SK-N-SH (cell line): ENCODE data around the gene TEPSIN. TPM values are rescaled to one million over a fixed set of nuclear protein-coding genes. Genes with fewer than 3 reads are reported as not detected.

Experiments
- CTCF ChIA-PET: fragments of 300-600, 350-600 bp; formaldehyde crosslinking; extraction: SDS; loops from one replicate; lab custom pipeline; 2021; lab: Yijun Ruan, JAX
- POLR2A ChIA-PET: fragments of 350-600 bp; sonication (Branson Sonifier 250); formaldehyde crosslinking; extraction: SDS; loops from one replicate; lab custom pipeline; 2020; ENCODE audit warnings: antibody characterized with exemption, inconsistent platforms; lab: Yijun Ruan, JAX
- DNase-seq: peaks from one replicate; pipeline ENCODE4 v3.0.0; 2012
- H2AFZ ChIP-seq: fragments of 200-600 bp; sonication (generic); 2 replicates; pipeline ENCODE4 v1.8.1; 2016; ENCODE audit warnings: antibody characterized with exemption, mild to moderate bottlenecking, low read depth
- H3F3A ChIP-seq: fragments of 200-600 bp; sonication (generic); replicated peaks from 2 replicates; pipeline ENCODE3; 2016; ENCODE audit warnings: antibody characterized with exemption, mild to moderate bottlenecking; ENCODE audit not compliant: insufficient read depth
- H3K27ac ChIP-seq, 2 experiments: fragments of 200-500 bp in 1 of 2; fragments of 200-600 bp in 1 of 2; sonication (Bioruptor generic) in 1 of 2; sonication (generic), shearing (Covaris generic) in 1 of 2; 2 replicates each; pipeline versions ENCODE4 v1.5.1 to v1.6.1; 2014 to 2016; ENCODE audit warnings: low read depth in 2 of 2, inconsistent platforms in 1 of 2, low read length in 1 of 2, mild to moderate bottlenecking in 1 of 2, mixed read lengths in 1 of 2
- H3K27me3 ChIP-seq: fragments of 200-600 bp; sonication (generic), shearing (Covaris generic); 2 replicates; pipeline ENCODE4 v1.6.1; 2016; ENCODE audit warnings: mixed run types; ENCODE audit not compliant: insufficient read depth
- H3K36me3 ChIP-seq, 2 experiments: fragments of 200-500 bp in 1 of 2; fragments of 200-600 bp in 1 of 2; sonication (Bioruptor generic) in 1 of 2; sonication (generic) in 1 of 2; replicated peaks in 1 of 2; 2 replicates each; pipeline versions ENCODE3 to v1.5.1; 2014 to 2016; ENCODE audit warnings: low read length in 1 of 2, mild to moderate bottlenecking in 1 of 2; ENCODE audit not compliant: insufficient read depth in 2 of 2, control insufficient read depth in 1 of 2
- H3K4me1 ChIP-seq, 2 experiments: fragments of 200-500 bp in 1 of 2; fragments of 200-600 bp in 1 of 2; sonication (Bioruptor generic) in 1 of 2; sonication (generic), shearing (Covaris generic) in 1 of 2; 2 replicates each; pipeline versions ENCODE4 v1.5.1 to v1.6.1; 2014 to 2016; ENCODE audit warnings: low read depth in 1 of 2, low read length in 1 of 2, mixed run types in 1 of 2; ENCODE audit not compliant: insufficient read depth in 2 of 2, control insufficient read depth in 1 of 2
- H3K4me2 ChIP-seq: fragments of 200-600 bp; sonication (generic), shearing (Covaris generic); 2 replicates; pipeline ENCODE4 v1.6.1; 2017; ENCODE audit warnings: mixed run types
- H3K4me3 ChIP-seq, 2 experiments: fragments of 200-500 bp in 1 of 2; fragments of 200-600 bp in 1 of 2; sonication (Bioruptor generic) in 1 of 2; sonication (generic), shearing (Covaris generic) in 1 of 2; 2 replicates each; pipeline versions ENCODE4 v1.5.1 to v1.8.1; 2014 to 2016; ENCODE audit warnings: low read depth in 2 of 2, inconsistent platforms in 1 of 2, low read length in 1 of 2, mild to moderate bottlenecking in 1 of 2, mixed read lengths in 1 of 2, moderate library complexity in 1 of 2
- H3K79me2 ChIP-seq: fragments of 200-600 bp; sonication (generic); 2 replicates; pipeline ENCODE4 v1.8.1; 2017; ENCODE audit warnings: mild to moderate bottlenecking; ENCODE audit not compliant: insufficient read depth
- H3K9ac ChIP-seq: fragments of 200-600 bp; sonication (generic); 2 replicates; pipeline ENCODE4 v1.6.1; 2017; ENCODE audit warnings: mixed run types
- H3K9me2 ChIP-seq: fragments of 200-600 bp; sonication (generic); 2 replicates; pipeline ENCODE4 v1.6.1; 2017; ENCODE audit warnings: mixed run types
- H3K9me3 ChIP-seq: fragments of 200-600 bp; sonication (generic); 2 replicates; pipeline ENCODE4 v1.6.1; 2017; ENCODE audit warnings: mixed run types, mild to moderate bottlenecking, moderate library complexity
- H4K20me1 ChIP-seq: fragments of 200-600 bp; sonication (generic); 2 replicates; pipeline ENCODE4 v1.6.1; 2017; ENCODE audit warnings: mild to moderate bottlenecking, mixed run types; ENCODE audit not compliant: insufficient read depth
- EP300 ChIP-seq, 2 experiments: IDR thresholded peaks; 2 replicates each; pipeline versions ENCODE4 v1.4.0 to v1.6.1; 2012; ENCODE audit warnings: borderline replicate concordance in 1 of 2, low read depth in 1 of 2, low read length in 1 of 2
- FOSL2 ChIP-seq: IDR thresholded peaks from 2 replicates; pipeline ENCODE4 v1.4.0; 2012; ENCODE audit warnings: low read depth, mild to moderate bottlenecking, moderate library complexity, borderline replicate concordance
- JUND ChIP-seq: IDR thresholded peaks from 2 replicates; pipeline ENCODE4 v1.4.0; 2012
- MEF2A ChIP-seq: IDR thresholded peaks from 2 replicates; pipeline ENCODE4 v1.4.0; 2012; ENCODE audit warnings: low read depth, borderline replicate concordance
- MXI1 ChIP-seq: IDR thresholded peaks from 2 replicates; pipeline ENCODE4 v1.6.1; 2012; ENCODE audit warnings: mild to moderate bottlenecking, low read depth, low read length, improper control_type of control experiment
- NRF1 ChIP-seq: IDR thresholded peaks from 2 replicates; pipeline ENCODE4 v1.6.1; 2012; ENCODE audit warnings: low read depth, mild to moderate bottlenecking, low read length
- PBX3 ChIP-seq: IDR thresholded peaks from 2 replicates; pipeline ENCODE4; 2012
- RFX5 ChIP-seq: IDR thresholded peaks from 2 replicates; pipeline ENCODE4 v1.6.1; 2012; ENCODE audit warnings: mild to moderate bottlenecking, improper control_type of control experiment, low read length
- RXRA ChIP-seq: IDR thresholded peaks from 2 replicates; pipeline ENCODE4 v1.4.0; 2012; ENCODE audit warnings: low read depth, mild to moderate bottlenecking, borderline replicate concordance
- SMC3 ChIP-seq: IDR thresholded peaks from 2 replicates; pipeline ENCODE4 v1.6.1; 2012; ENCODE audit warnings: low read depth, low read length, improper control_type of control experiment
- TEAD4 ChIP-seq: IDR thresholded peaks from 2 replicates; pipeline ENCODE4 v1.4.0; 2012; ENCODE audit warnings: mild to moderate bottlenecking, borderline replicate concordance; ENCODE audit not compliant: insufficient read depth
- WGBS: methylation state at CpG from one replicate; pipeline ENCODE4 v1.1.6; 2017; ENCODE audit warnings: low lambda C conversion rate; 5-methylcytosine and 5-hydroxymethylcytosine counted together
- polyA plus RNA-seq, 3 experiments: library from polyadenylated mRNA; depleted of rRNA; stranded (reverse); fragments of >200 nt; gene quantifications; 2 replicates each; pipeline ENCODE4 v1.2.3, GENCODE V29; 2012
- TF ChIP-seq, protein P1 (sequence below): IDR thresholded peaks from 2 replicates; pipeline ENCODE4 v1.4.0; 2012; ENCODE audit warnings: low read depth, borderline replicate concordance
- TF ChIP-seq, protein P2 (sequence below): IDR thresholded peaks from 2 replicates; pipeline ENCODE4 v1.4.0; 2012; ENCODE audit warnings: low read depth

TEPSIN gene
- polyA plus RNA-seq, 1 of the 3 experiments (the other 2 are of a cell fraction), result 35.3 TPM

DNA sequence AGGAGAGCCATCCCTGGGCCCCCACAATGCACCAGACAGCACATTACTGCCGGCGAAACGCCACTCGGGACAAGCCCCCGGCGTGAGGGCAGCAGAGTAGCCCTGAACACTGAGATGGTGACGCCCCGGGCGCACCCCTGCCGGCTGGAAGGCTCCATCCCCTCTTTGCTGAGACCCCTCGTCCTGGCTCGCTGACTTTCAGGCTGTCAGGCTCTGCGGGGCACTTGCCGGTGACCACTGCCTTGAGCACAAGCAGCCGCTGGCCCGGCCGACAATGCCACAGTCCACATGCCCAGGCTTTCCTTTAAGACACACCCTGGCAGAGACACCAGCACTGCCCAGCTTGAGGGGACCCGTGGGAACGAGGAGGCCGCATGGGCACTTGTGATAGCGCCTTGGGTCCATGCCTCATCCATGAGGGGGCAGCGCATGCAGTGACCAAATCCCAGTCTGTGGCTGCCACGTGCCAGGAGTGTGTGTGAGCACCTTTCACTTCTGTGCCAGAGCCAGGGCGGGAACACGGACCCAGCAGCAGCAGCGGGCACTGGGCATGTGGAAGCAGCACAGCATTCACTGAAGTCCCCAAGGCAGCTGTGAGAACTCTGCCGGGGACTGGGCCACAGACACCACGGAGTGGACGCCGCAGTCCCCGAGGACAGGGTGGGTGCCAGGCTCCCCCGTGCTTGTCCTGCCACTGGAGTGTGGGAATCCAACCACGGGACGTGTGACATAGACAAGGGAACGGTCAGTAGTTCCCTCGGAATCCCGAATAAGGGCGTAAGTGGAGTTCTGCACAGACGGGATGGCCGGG lies 24.7 kb upstream of the TEPSIN start:
- H2AFZ ChIP-seq, result no peak overlapping the region
- H3K36me3 ChIP-seq, result peaks cover 41 to 81% of the 10 kb centered on the region in 2 experiments
- DNase-seq, result no peak
- 96% methylated on average over 30 of the region's 40 CpGs for WGBS
- ChIA-PET CTCF (interaction anchor here (0.7 to 1.8 kb wide), 4 partner anchors 10 to 220 kb away, joined by 3 to 6 read pairs (median 3); no protein-coding TSS in a partner anchor), POLR2A (no interaction called here)
- no peaks in the 10 kb centered on the region for H4K20me1 ChIP-seq
- H3K9me2 ChIP-seq, result no peaks in the 10 kb centered on the region
- peaks cover 3% of the 10 kb centered on the region for H3F3A ChIP-seq
- H3K79me2 ChIP-seq, result no peaks in the 10 kb centered on the region
- no peak overlapping the region for H3K27ac ChIP-seq
- no peaks in the 10 kb centered on the region for H3K27me3 ChIP-seq
- peaks cover 0 to 6% of the 10 kb centered on the region in 2 experiments; a peak in 1 of 4 replicates for H3K4me1 ChIP-seq
- TF ChIP-seq PBX3 (no peak), EP300 (IDR thresholded peaks at IDR 0.05; ENCODE audit: borderline replicate concordance in 1 of 2, low read depth in 1 of 2, low read length in 1 of 2) (no peak), RFX5 (no peak), JUND (no peak), NRF1 (no peak), MXI1 (no peak), TEAD4 (no peak), RXRA (no peak)
- no peak overlapping the region for H3K4me3 ChIP-seq
- H3K4me2 ChIP-seq, result no peak overlapping the region
- no peaks in the 10 kb centered on the region for H3K9me3 ChIP-seq
- no peak overlapping the region for H3K9ac ChIP-seq

GRCh38 chr17:81261582-81262336 lies 22.9 kb upstream of the TEPSIN start:
- Histone ChIP-seq H3K4me2 (no peak overlapping the region), H3K9me2 (no peaks in the 10 kb centered on the region), H3K4me3 (no peak overlapping the region), H3K27ac (no peak overlapping the region), H3K36me3 (peaks cover 31 to 83% of the 10 kb centered on the region in 2 experiments), H3K4me1 (peaks cover 0 to 15% of the 10 kb centered on the region in 2 experiments; a peak in 1 of 4 replicates), H4K20me1 (peaks cover 10% of the 10 kb centered on the region; the same call in 1 of the 2 replicates), H3K9me3 (no peaks in the 10 kb centered on the region), H3K9ac (no peak overlapping the region)
- POLR2A ChIA-PET, result no interaction called here
- 92% methylated on average over 33 of the region's 36 CpGs for WGBS
- TF ChIP-seq, protein P1, sequence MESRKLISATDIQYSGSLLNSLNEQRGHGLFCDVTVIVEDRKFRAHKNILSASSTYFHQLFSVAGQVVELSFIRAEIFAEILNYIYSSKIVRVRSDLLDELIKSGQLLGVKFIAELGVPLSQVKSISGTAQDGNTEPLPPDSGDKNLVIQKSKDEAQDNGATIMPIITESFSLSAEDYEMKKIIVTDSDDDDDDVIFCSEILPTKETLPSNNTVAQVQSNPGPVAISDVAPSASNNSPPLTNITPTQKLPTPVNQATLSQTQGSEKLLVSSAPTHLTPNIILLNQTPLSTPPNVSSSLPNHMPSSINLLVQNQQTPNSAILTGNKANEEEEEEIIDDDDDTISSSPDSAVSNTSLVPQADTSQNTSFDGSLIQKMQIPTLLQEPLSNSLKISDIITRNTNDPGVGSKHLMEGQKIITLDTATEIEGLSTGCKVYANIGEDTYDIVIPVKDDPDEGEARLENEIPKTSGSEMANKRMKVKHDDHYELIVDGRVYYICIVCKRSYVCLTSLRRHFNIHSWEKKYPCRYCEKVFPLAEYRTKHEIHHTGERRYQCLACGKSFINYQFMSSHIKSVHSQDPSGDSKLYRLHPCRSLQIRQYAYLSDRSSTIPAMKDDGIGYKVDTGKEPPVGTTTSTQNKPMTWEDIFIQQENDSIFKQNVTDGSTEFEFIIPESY, result no peak
- no peak for TF ChIP-seq SMC3
- no peak for TF ChIP-seq FOSL2
- TF ChIP-seq JUND, result no peak
- TF ChIP-seq NRF1, result no peak
- TF ChIP-seq, protein P2, sequence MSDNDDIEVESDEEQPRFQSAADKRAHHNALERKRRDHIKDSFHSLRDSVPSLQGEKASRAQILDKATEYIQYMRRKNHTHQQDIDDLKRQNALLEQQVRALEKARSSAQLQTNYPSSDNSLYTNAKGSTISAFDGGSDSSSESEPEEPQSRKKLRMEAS, result no peak
- TF ChIP-seq TEAD4, result no peak
- TF ChIP-seq MEF2A, result no peak
- TF ChIP-seq, all 33 proteins: peak for 0
- no peaks in the 10 kb centered on the region for H3K27me3 ChIP-seq
- H2AFZ ChIP-seq, result no peak overlapping the region
- DNase-seq, result no peak
- H3K79me2 ChIP-seq, result no peaks in the 10 kb centered on the region
- CTCF ChIA-PET, result interaction anchor here (0.8 to 1.8 kb wide), 5 partner anchors 8 to 339 kb away, joined by 3 to 10 read pairs (median 3); no protein-coding TSS in a partner anchor
- no peaks in the 10 kb centered on the region for H3F3A ChIP-seq
